ENCODE results near the gene HOXD9. TPM values are rescaled to one million over a fixed set of nuclear protein-coding genes. Genes with fewer than 3 reads are reported as not detected.

HOXD9 gene
- total RNA-seq, 1 donor from 2014 or later, result not detected

DNA sequence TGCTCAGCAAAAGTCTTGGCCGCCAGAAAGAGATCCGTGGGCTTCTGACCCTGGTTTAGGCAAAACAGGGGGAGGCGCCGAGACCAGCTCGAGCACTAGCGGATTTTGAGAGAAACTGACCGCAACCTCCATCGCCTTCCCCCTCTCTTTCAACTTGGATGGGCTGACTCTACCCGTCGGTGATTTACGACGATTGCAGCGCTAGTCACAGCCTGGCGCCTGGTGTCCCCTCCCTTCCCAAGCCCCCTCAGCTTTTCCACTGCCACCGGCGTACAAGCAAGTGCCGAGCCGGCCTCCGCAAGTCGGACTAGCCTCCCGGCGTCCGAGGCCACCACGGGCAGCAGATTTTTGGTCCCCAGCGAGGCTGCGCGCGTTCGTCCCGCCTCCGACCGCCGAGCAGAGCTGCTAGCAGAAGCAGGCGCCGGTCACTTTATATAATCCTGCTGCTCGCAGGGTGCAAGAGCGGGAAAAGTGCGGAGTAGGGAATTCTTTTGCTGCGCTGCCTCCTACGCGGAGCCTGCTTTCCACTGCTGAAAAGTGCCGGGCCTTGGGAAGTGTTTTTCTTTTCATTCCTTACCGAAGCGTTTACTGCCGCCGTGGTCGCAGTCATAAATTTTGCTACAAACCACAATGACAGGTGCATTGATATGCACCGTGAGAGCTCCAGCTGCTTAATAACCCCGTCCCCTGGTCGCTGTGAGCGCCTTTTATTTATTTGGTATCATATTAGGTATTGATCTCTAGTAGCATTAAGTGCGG, 42.3 kb downstream of the HOXD9 start:
- Mint-ChIP-seq H3K27me3 (ENCODE audit: unreplicated experiment) (peaks cover 81% of the 10 kb centered on the region), H3K4me1 (ENCODE audit: unreplicated experiment) (peaks cover 5% of the 10 kb centered on the region), H3K27ac (ENCODE audit: unreplicated experiment) (no peak overlapping the region), H3K4me3 (ENCODE audit: unreplicated experiment) (no peak overlapping the region), H3K36me3 (ENCODE audit: unreplicated experiment) (no peaks in the 10 kb centered on the region), H3K9me3 (ENCODE audit: unreplicated experiment) (peaks cover 3% of the 10 kb centered on the region)
- no peak for DNase-seq (ENCODE audit: extremely low spot score, unreplicated experiment)
- TF ChIP-seq, protein P1, sequence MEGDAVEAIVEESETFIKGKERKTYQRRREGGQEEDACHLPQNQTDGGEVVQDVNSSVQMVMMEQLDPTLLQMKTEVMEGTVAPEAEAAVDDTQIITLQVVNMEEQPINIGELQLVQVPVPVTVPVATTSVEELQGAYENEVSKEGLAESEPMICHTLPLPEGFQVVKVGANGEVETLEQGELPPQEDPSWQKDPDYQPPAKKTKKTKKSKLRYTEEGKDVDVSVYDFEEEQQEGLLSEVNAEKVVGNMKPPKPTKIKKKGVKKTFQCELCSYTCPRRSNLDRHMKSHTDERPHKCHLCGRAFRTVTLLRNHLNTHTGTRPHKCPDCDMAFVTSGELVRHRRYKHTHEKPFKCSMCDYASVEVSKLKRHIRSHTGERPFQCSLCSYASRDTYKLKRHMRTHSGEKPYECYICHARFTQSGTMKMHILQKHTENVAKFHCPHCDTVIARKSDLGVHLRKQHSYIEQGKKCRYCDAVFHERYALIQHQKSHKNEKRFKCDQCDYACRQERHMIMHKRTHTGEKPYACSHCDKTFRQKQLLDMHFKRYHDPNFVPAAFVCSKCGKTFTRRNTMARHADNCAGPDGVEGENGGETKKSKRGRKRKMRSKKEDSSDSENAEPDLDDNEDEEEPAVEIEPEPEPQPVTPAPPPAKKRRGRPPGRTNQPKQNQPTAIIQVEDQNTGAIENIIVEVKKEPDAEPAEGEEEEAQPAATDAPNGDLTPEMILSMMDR (IDR thresholded peaks at IDR 0.05), result no peak

DNA sequence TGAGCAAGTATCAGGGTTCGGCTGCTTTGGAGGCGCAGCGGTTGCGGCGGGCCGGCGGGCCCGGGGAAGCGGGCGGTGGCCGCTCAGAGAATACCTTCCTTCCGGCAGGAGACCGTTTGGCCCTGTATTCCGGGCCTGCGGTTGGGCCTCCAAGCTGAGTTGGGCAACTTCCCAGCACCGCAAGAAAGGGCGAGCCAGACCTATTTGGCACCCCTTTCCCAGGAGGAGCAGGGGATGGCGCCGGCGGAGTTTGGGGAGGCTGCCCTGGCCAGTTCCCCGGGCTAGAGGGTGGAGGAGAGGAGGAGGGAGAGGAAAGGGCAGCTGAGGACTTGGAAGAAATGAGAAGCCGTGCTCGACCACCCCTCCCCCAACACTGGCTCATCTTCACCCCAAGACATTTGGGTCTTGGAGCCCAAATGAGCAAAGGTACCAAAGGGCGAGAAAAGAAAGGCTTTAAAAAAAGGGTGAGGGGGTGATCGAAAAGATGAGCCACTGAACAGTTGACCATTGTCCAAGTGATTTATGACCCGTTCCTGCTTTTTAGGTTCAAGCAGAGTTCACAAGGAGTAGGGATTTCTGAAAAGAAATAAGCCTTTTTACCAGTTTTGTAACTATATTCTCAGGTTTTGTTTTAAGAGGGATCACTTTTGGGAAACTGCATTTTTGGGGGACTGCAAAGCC, 43.0 kb downstream of the HOXD9 start:
- peaks cover 78% of the 10 kb centered on the region for H3K27me3 Mint-ChIP-seq (ENCODE audit: unreplicated experiment)
- TF ChIP-seq, protein P1 (IDR thresholded peaks at IDR 0.05), result no peak
- H3K4me3 Mint-ChIP-seq (ENCODE audit: unreplicated experiment), result no peak overlapping the region
- DNase-seq (ENCODE audit: extremely low spot score, unreplicated experiment), result no peak
- peaks cover 3% of the 10 kb centered on the region for H3K9me3 Mint-ChIP-seq (ENCODE audit: unreplicated experiment)
- no peaks in the 10 kb centered on the region for H3K36me3 Mint-ChIP-seq (ENCODE audit: unreplicated experiment)
- H3K4me1 Mint-ChIP-seq (ENCODE audit: unreplicated experiment), result peaks cover 5% of the 10 kb centered on the region
- no peak overlapping the region for H3K27ac Mint-ChIP-seq (ENCODE audit: unreplicated experiment)

GRCh38 chr2:176166272-176166671, 43.8 kb downstream of the HOXD9 start:
- H3K4me1 Mint-ChIP-seq (ENCODE audit: unreplicated experiment), result peaks cover 5% of the 10 kb centered on the region
- DNase-seq (ENCODE audit: extremely low spot score, unreplicated experiment), result no peak
- TF ChIP-seq, protein P1 (IDR thresholded peaks at IDR 0.05), result no peak
- H3K9me3 Mint-ChIP-seq (ENCODE audit: unreplicated experiment), result peaks cover 3% of the 10 kb centered on the region
- H3K36me3 Mint-ChIP-seq (ENCODE audit: unreplicated experiment), result no peaks in the 10 kb centered on the region
- no peak overlapping the region for H3K4me3 Mint-ChIP-seq (ENCODE audit: unreplicated experiment)
- H3K27me3 Mint-ChIP-seq (ENCODE audit: unreplicated experiment), result peaks cover 79% of the 10 kb centered on the region
- no peak overlapping the region for H3K27ac Mint-ChIP-seq (ENCODE audit: unreplicated experiment)

- TF ChIP-seq, protein P1 (IDR thresholded peaks at IDR 0.05), result no peak
- Mint-ChIP-seq H3K36me3 (ENCODE audit: unreplicated experiment) (no peaks in the 10 kb centered on the region), H3K27ac (ENCODE audit: unreplicated experiment) (no peak overlapping the region), H3K4me1 (ENCODE audit: unreplicated experiment) (no peaks in the 10 kb centered on the region), H3K9me3 (ENCODE audit: unreplicated experiment) (peaks cover 3% of the 10 kb centered on the region), H3K4me3 (ENCODE audit: unreplicated experiment) (no peak overlapping the region), H3K27me3 (ENCODE audit: unreplicated experiment) (peaks cover 77% of the 10 kb centered on the region)
- DNase-seq (ENCODE audit: extremely low spot score, unreplicated experiment), result no peak
These were observed 44.9 kb downstream of the HOXD9 start for GRCh38 chr2:176167398-176167797.

DNA sequence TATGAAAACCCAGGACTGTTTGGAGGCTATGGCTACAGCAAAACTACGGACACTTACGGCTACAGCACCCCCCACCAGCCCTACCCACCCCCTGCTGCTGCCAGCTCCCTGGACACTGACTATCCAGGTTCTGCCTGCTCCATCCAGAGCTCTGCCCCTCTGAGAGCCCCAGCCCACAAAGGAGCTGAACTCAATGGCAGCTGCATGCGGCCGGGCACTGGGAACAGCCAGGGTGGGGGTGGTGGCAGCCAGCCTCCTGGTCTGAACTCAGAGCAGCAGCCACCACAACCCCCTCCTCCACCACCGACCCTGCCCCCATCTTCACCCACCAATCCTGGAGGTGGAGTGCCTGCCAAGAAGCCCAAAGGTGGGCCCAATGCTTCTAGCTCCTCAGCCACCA, 46.7 kb downstream of the HOXD9 start:
- no peak overlapping the region for H3K27ac Mint-ChIP-seq (ENCODE audit: unreplicated experiment)
- peaks cover 2% of the 10 kb centered on the region for H3K9me3 Mint-ChIP-seq (ENCODE audit: unreplicated experiment)
- TF ChIP-seq, protein P1 (IDR thresholded peaks at IDR 0.05), result no peak
- H3K4me3 Mint-ChIP-seq (ENCODE audit: unreplicated experiment), result no peak overlapping the region
- peaks cover 82% of the 10 kb centered on the region for H3K27me3 Mint-ChIP-seq (ENCODE audit: unreplicated experiment)
- no peaks in the 10 kb centered on the region for H3K36me3 Mint-ChIP-seq (ENCODE audit: unreplicated experiment)
- DNase-seq (ENCODE audit: extremely low spot score, unreplicated experiment), result no peak
- no peaks in the 10 kb centered on the region for H3K4me1 Mint-ChIP-seq (ENCODE audit: unreplicated experiment)
